ENCODE data around the gene CHMP4B. TPM values are rescaled to one million over a fixed set of nuclear protein-coding genes. Genes with fewer than 3 reads are reported as not detected.
"Not testable (repeated sequence)": the region's sequence is repeated elsewhere in the genome, so short reads cannot be mapped to it uniquely, and the experiment has no call there.

Gene CHMP4B
- total RNA-seq, 1 experiment from 2014 or later = 51.9 TPM

DNA sequence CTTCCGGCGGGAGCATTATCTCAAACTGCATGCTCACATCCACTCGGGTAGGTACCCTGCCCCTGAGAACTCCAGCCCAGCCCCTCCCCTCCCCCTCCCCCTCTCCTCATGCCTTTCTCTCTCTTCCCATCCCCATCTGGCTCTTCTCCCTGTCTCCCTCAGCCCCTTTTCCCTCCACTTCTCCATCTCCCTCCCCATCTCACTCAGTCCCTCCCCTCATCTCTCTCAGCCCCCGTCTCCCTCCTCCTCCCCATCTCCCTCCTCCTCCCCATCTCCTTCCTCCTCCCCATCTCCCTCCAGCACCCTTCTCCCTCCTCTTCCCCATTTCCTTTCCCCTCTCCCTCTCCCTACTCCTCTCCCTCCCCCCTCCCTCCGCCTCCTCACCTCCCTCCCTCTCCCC, 27.3 kb upstream of the CHMP4B start:
- Histone ChIP-seq H3K36me3 (no peaks in the 10 kb centered on the region), H3K9me3 (replicated peaks) (no peaks in the 10 kb centered on the region), H3K4me3 (no peak overlapping the region), H3K27ac (no peak overlapping the region), H3K27me3 (no peaks in the 10 kb centered on the region), H3K4me1 (no peaks in the 10 kb centered on the region)
- no peak for DNase-seq

DNA sequence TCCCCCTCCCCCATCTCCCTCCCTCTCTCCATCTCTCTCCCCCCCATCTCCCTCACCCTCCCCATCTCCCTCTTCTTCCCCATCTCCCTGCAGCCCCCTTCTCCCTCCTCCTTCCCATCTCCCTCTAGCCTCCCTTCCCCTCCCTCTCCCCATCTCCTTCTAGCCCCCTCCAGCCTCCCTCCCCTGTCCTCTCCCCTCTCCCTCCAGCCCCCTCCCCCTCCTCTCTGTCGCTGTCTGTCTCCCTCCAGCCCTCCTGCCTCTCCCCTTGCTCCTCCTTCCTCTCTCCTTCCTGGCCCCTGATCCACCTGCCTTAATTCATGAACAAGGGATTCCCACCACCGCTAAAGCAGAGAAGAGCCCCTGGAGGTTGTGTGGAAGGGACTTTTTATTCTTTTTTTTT, 26.9 kb upstream of the CHMP4B start:
- no peaks in the 10 kb centered on the region for H3K27me3 ChIP-seq
- no peak overlapping the region for H3K4me3 ChIP-seq

DNA sequence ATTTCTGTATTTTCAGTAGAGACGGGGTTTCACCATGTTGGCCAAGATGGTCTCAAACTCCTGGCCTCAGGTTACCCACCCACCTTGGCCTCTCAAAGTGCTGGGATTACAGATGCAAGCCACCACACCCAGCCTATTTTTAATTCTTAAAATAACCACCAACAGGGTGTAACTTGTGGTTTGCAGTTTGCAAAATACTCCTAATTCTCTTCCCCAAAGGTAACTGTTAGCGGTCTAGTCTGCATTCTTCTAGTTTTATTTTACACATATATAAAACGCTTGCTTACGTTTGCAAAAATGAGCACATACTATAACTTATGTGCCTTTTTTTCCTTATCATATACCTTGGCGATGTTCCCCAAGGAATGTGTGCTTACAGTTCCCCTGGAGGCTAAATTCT, 25.6 kb upstream of the CHMP4B start:
- no peaks in the 10 kb centered on the region for H3K27me3 ChIP-seq
- DNase-seq = no peak
- no peak overlapping the region for H3K27ac ChIP-seq
- H3K4me3 ChIP-seq = no peak overlapping the region
- no peaks in the 10 kb centered on the region for H3K36me3 ChIP-seq
- H3K4me1 ChIP-seq = peaks cover 6% of the 10 kb centered on the region; the same call in 1 of the 2 replicates
- H3K9me3 ChIP-seq (replicated peaks) = no peaks in the 10 kb centered on the region

More for the DNA sequence above, 26.9 kb upstream of the CHMP4B start:
- peaks cover under 1% of the 10 kb centered on the region; the same call in 1 of the 2 replicates for H3K4me1 ChIP-seq
- no peak overlapping the region for H3K27ac ChIP-seq
- H3K36me3 ChIP-seq = no peaks in the 10 kb centered on the region
- H3K9me3 ChIP-seq (replicated peaks) = no peaks in the 10 kb centered on the region
- no peak for DNase-seq

DNA sequence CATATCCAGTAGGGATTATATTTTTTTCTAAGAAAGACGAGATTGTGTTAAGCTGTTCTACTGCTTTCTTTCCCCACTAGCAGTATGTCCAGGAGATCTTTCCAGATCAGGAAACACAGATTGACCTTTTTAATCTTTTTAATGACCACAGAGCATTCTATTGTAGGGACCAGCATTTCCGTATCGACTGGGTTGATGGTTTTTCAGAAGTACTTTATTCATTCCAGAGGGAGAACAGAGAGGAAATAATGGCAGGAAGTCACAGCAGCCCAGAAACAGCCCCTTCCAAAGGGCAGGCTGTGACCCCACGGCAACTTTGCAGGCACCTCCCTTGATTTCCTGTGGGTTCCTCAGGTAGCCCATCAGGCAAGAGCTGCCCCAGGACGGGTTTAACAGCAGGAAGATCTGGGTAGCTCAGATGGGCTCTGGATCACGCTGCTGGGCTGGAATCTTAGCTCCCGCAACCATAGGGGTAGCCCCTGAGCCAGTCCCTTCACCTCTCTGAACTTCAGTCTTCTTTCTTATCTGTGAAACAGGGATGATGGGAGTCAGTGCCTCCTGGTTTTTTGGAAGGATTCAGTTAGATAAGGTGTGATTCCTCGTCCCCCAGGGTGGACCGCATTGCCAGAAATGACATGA, 23.8 kb upstream of the CHMP4B start:
- H3K4me3 ChIP-seq = no peak overlapping the region
- H3K27ac ChIP-seq = no peak overlapping the region
- DNase-seq = no peak
- no peaks in the 10 kb centered on the region for H3K9me3 ChIP-seq (replicated peaks)
- H3K27me3 ChIP-seq = no peaks in the 10 kb centered on the region
- peaks cover 6% of the 10 kb centered on the region; the same call in 1 of the 2 replicates for H3K4me1 ChIP-seq
- no peaks in the 10 kb centered on the region for H3K36me3 ChIP-seq

DNA sequence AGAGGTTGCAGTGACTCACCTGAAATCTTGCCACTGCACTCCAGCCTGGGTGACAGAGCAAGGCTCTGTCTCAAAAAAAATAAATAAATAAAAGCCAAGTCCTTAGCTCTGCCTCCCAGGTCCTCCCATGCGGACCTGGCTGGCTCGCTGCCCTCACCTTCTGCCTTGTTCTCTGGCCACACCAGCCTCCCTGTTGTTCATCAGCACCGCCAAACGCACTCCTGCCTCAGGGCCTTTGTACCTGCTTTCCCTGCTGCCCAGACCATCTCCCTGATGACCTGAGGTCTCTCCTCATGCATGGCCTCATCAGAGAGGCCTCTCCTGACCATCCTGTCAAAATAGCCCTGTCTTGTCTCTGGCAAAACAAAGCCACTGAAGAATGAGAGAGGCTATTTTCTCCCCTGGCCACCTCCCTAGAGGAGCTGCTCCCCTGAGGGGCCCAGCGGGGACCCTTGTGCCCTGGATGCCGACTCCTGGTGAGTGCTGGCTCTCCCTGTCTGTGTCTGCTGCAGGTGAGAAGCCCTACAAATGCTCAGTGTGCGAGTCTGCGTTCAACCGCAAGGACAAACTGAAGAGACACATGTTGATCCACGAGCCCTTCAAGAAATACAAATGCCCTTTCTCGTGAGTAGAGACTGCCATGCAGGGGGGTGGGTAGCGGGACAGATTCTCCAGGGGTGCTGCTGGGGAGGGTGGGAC, 22.6 kb upstream of the CHMP4B start:
- no peaks in the 10 kb centered on the region for H3K27me3 ChIP-seq
- H3K36me3 ChIP-seq = no peaks in the 10 kb centered on the region
- H3K9me3 ChIP-seq (replicated peaks) = no peaks in the 10 kb centered on the region
- no peak overlapping the region for H3K27ac ChIP-seq
- no peak for DNase-seq
- peaks cover 6% of the 10 kb centered on the region; the same call in 1 of the 2 replicates for H3K4me1 ChIP-seq
- no peak overlapping the region for H3K4me3 ChIP-seq

DNA sequence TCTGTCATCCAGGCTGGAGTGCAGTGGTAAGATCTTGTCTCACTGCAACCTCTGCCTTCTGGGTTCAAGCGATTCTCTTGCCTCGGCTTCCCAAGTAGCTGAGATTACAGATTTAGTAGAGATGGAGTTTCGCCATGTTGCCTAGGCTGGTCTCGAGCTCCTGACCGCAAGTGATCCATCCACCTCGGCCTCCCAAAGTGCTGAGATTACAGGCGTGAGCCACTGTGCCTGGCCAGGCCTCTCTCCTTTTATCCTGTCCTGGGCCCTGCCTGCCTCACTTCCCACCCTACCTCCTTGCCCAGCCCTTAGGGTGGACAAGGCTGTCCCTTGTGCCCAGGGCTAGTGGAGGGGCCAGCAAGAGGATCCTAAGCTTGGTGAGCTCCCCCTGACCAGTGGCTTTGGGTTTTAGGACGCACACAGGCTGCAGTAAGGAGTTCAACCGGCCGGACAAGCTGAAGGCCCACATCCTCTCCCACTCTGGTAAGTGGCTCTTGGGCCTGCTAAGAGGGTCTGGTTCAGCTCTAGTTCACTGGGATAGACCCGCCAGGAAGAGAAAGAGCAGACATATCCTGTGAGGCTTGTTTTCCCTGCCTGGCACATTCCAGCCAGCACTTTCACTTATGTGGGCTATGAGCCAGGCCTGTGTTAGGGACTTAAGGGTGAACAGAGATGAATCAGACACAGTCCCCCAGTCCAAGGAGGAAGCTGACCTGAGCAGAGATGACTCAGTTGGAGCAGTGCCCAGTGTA, 21.9 kb upstream of the CHMP4B start:
- peak; percentile 51 to 57 for DNase-seq
- Histone ChIP-seq H3K27me3 (no peaks in the 10 kb centered on the region), H3K4me1 (peaks cover 6% of the 10 kb centered on the region; the same call in 1 of the 2 replicates), H3K9me3 (replicated peaks) (no peaks in the 10 kb centered on the region), H3K4me3 (no peak overlapping the region), H3K27ac (no peak overlapping the region), H3K36me3 (no peaks in the 10 kb centered on the region)

DNA sequence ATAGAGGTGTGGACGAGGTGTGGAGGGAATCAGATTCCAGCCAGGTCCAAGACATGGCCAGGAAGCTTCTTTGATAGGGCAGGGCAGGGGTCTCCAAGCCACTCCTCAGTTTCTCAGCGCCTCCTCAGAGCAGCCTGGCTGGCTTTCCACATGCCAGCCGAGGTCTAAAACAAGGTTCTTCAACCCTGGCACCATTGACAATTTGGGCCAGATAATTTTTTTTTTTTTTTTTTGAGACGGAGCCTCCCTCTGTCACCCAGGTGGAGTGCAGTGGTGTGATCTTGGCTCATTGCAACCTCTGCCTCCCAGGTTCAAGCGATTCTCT, 21.3 kb upstream of the CHMP4B start:
- H3K9me3 ChIP-seq (replicated peaks) = no peaks in the 10 kb centered on the region
- H3K27me3 ChIP-seq = no peaks in the 10 kb centered on the region
- peaks cover 6% of the 10 kb centered on the region; the same call in 1 of the 2 replicates for H3K4me1 ChIP-seq
- H3K27ac ChIP-seq = no peak overlapping the region
- no peaks in the 10 kb centered on the region for H3K36me3 ChIP-seq
- H3K4me3 ChIP-seq = no peak overlapping the region
- no peak for DNase-seq

DNA sequence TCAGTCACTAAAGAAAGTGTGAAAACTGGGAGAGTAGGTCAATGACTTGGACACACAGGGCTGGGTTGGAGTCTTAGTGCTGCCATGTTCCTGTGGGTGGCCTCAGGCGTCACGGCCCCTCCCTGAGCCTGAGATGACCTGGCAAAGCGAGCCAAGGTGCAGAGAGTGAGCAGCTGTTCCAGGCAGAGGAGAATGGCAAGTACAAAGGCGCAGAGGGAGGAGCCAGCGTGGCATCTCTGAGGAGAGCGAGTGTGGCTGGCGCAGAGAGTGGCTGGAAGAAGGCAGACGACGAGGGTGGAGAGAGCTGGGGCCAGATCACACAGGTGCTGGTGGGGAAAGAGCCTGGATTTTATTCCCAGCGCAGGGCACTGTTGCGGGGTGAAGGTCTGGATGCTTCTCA, 20.6 kb upstream of the CHMP4B start:
- no peaks in the 10 kb centered on the region for H3K9me3 ChIP-seq (replicated peaks)
- peak; percentile 31 to 42 for DNase-seq
- no peak overlapping the region for H3K4me3 ChIP-seq
- H3K36me3 ChIP-seq = no peaks in the 10 kb centered on the region
- no peaks in the 10 kb centered on the region for H3K27me3 ChIP-seq
- H3K27ac ChIP-seq = no peak overlapping the region
- H3K4me1 ChIP-seq = peaks cover 6% of the 10 kb centered on the region; the same call in 1 of the 2 replicates

GRCh38 chr20:33791021-33791420, 20.1 kb upstream of the CHMP4B start:
- peaks cover 6% of the 10 kb centered on the region; the same call in 1 of the 2 replicates for H3K4me1 ChIP-seq
- H3K9me3 ChIP-seq (replicated peaks) = no peaks in the 10 kb centered on the region
- DNase-seq = no peak
- H3K4me3 ChIP-seq = no peak overlapping the region
- no peaks in the 10 kb centered on the region for H3K36me3 ChIP-seq
- no peak overlapping the region for H3K27ac ChIP-seq
- no peaks in the 10 kb centered on the region for H3K27me3 ChIP-seq

DNA sequence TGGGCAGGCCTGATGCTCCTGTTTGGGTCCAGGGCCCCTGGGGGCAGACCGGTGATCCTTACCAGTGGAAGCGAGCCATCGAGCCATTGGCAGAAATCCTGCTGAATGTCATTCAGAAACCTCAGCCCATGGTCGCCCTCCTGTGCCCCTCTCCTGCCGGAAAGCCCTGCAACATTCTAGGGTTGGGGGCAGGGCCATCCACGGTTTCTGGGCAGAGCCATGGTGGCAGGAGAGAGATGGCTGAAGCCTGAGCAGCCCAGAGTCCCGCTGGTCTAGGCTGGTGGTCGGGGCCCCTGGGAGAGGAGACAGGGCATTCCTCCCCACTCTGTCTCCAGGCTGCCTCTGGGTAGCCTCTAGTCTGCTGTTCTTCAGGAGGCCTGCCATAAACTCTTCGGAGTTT, 19.6 kb upstream of the CHMP4B start:
- Histone ChIP-seq H3K4me1 (peaks cover 6% of the 10 kb centered on the region; the same call in 1 of the 2 replicates), H3K27me3 (no peaks in the 10 kb centered on the region), H3K9me3 (replicated peaks) (no peaks in the 10 kb centered on the region), H3K4me3 (no peak overlapping the region), H3K27ac (no peak overlapping the region), H3K36me3 (no peaks in the 10 kb centered on the region)
- DNase-seq = no peak

- peaks cover 6% of the 10 kb centered on the region; the same call in 1 of the 2 replicates for H3K4me1 ChIP-seq
- DNase-seq = peak; percentile 56 to 73
- no peaks in the 10 kb centered on the region for H3K9me3 ChIP-seq (replicated peaks)
- H3K27ac ChIP-seq = no peak overlapping the region
- no peaks in the 10 kb centered on the region for H3K27me3 ChIP-seq
- H3K36me3 ChIP-seq = no peaks in the 10 kb centered on the region
- H3K4me3 ChIP-seq = no peak overlapping the region
These were observed 19.1 kb upstream of the CHMP4B start for GRCh38 chr20:33791959-33792597.

DNA sequence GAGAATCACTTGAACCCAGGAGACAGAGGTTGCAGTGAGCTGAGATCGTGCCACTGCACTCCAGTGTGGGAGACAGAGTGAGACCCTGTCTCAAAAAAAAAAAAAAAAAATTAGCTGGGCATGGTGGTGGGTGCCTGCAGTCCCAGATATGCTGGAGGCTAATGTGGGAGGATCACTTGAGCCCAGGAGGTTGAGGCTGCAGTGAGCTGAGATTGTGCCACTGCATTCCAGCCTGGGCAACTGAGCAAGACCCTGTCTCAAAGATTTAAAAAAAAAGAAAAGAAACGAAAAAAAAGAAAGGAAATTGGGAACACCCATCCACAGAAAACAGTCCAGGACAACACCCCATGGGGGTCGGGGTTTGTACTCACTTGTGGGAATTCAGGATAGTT, 18.6 kb upstream of the CHMP4B start:
- H3K9me3 ChIP-seq (replicated peaks); H3K27me3 ChIP-seq; H3K4me1 ChIP-seq; H3K27ac ChIP-seq; H3K36me3 ChIP-seq; H3K4me3 ChIP-seq; DNase-seq: not testable (repeated sequence)

DNA sequence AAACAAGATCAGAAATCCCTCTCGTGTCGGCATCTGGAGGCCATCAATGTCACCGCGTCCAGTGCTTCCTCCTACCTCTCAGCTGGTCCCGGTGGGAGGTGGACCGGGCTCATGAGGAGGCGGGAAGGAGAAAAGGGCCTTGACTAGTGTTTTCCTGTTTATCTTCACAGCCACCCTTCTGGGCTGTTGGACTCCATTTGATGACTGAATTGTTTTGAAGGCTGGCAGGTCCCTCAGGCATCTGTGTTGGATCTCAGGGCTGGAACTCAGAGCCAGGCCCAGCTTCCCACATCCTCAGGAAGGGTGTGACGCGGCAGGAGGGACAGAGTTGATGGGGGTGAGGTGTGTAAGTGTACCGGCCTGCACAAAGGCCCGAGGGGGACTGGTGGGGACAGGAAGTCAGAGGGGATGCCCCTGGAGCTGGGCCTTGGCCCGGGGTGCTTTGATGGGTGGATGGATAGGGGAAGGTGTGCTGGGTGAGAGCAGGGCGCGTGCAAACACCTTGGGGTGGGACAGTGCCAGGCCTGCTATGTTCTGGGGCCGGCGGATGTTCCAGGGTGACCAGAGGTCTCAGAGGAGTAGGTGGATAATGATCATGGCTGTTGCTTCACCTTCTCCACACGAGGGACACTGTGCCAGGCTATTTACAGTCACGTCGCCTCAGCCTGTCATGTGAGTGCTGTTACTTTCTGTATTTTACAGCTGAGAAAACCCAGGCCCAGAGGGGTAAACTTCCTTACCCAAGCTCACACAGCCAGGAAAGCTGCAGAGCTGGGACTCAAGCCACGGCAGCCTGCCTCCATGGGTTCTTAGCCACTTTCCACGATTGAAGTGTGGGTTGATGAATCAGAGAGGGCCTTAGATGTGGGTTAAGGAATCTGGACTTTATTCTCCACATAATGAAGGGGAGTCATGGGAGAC, 17.9 kb upstream of the CHMP4B start:
- no peaks in the 10 kb centered on the region for H3K36me3 ChIP-seq
- no peak for DNase-seq
- H3K27me3 ChIP-seq = no peaks in the 10 kb centered on the region
- no peaks in the 10 kb centered on the region for H3K9me3 ChIP-seq (replicated peaks)
- no peak overlapping the region for H3K4me3 ChIP-seq
- no peak overlapping the region for H3K27ac ChIP-seq
- H3K4me1 ChIP-seq = peaks cover 6% of the 10 kb centered on the region; the same call in 1 of the 2 replicates

GRCh38 chr20:33796263-33796906, 14.8 kb upstream of the CHMP4B start:
- H3K36me3 ChIP-seq = no peaks in the 10 kb centered on the region
- no peak overlapping the region for H3K27ac ChIP-seq
- no peaks in the 10 kb centered on the region for H3K4me1 ChIP-seq
- no peaks in the 10 kb centered on the region for H3K27me3 ChIP-seq
- no peaks in the 10 kb centered on the region for H3K9me3 ChIP-seq (replicated peaks)
- no peak overlapping the region for H3K4me3 ChIP-seq
- no peak for DNase-seq
